Measurements from ENCODE around the gene CHIT1.

CHIT1 gene

DNA sequence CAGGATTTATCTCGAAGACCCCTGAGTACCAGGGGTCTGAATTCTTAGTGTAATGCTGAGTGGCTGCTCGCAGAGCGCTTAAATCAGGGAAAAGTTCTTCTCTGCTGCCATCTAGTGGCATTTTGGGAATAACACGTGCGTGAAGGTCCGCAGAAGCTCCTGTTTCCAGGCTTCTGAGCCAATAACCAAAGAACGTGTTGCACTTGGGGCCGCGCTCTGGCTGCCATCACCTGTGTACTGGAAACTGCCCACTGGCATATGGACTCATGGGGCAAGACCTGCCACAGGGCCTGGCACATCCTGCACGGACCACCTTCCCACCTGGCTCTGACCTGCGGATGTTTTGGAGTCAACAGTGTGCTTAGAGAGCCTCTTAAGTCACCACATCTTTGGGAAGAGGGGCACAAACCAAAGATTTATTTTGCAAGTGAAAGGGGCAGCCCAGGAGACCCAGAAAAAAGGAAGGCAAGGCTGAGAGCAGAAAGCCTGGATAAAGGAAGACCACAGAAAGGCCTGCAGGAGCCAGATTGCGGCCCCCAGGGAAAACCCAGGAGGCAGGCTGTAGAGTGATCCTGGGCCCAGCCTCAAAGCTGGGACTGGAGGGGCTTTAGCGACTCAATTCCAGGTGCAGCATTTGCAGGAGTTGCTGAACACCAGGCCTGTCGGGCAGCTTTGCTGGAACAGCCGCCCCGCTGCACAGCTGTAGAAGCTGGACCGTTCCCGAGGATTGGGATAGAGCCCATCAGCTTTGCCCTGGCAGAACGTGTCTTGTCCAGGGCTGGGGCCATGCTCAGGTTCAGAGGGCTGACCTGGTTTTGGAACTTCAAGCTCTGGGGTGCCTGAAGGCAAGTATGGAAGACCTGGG lies 13.0 kb downstream of the CHIT1 start:
- DNase-seq = peak; percentile 45 to 56

DNA sequence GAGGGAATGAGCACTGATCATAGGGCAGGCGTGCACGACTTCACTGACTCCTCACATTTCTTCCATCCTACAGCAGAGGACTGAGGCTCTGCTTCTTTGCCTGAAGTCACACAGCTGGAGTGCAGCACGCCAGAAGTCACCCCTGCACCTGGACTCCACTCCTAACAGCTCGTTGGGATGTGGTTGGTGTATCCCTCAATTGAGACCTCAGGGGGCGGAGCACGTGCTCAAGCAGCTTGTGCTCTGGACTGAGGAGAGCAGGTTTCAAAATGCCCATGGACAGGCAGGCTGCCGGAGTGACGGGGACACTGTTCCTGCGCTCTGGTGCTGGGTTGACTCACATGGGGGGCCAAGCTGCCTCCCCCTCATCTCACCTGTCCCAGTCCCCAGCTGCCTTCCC lies 13.9 kb downstream of the CHIT1 start:
- DNase-seq = no peak

DNA sequence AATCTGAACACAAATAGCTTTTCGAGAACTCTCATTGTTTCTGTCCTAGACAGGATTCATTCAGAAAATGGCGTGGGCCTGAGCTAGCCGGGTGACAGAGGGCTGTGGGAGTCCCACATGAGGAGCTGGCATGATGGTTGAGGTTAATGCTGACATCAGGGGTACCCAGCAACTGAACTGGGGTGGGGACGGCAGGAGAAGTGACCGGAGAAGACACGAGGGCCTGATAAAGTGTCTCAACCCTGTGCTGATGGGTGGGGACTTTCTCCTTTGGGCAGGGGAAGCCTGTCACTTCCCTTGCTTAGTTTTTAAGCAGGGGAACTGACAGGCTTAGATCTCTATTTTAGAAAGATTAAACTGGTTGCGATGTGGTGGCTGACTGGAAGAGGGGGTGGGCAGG lies 14.6 kb downstream of the CHIT1 start:
- DNase-seq = no peak

DNA sequence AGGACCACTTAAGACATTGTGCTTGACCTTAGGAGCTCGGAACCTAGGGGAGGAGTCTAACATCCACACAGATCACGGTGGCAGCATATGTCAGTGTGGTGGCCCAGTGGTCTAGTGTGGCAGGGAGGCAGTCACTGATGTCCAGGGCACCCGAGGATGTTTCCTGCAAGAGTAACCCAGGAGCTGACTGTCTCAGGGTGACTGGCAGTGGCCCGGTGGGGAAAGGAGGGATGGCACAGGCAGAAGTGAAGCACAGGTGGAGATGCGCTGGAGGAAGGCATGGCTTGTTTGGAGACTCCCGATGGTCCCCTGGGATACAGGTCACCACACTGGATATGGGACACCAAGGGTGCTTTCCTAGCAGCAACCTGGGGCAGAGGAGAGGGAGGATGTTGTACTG lies 16.3 kb downstream of the CHIT1 start:
- no peak for DNase-seq

DNA sequence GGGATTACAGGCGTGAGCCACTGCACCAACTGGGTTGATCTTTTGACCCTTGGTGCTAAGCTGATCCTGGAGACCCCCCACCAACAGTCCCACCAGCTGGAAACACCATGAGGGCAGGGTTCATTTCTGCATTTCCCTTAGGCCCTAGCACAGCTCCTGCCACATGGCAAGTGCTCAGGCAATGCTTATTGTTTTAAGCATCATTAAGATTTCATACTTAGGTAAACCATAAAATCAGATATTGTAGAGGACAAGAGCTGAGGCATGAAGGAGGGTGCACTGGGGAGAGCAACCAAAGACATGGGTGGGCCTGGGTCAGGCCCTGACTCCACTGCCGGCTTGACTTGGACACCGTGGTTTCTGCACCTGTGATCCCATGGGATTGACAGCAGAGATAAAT lies 17.7 kb downstream of the CHIT1 start:
- no peak for DNase-seq

DNA sequence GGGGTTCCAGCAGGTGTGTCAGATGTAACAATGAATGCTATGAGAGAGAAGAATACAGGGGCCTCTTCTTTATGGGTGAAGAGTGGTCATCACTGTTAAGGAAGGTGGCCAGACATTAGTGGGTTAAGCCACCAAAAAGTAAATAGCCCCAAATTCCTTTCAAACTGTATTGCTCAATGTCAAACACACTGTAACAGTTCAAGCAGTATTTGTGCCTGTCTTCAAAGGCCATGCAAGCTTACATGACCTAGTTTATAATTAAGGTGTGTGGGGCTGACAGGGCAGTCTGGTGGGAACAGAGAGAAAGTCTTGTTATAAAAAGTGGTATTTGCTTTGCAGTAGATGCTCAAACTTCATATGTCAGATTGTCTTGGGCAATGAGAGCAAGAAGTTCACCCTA lies 18.5 kb downstream of the CHIT1 start:
- no peak for DNase-seq

DNA sequence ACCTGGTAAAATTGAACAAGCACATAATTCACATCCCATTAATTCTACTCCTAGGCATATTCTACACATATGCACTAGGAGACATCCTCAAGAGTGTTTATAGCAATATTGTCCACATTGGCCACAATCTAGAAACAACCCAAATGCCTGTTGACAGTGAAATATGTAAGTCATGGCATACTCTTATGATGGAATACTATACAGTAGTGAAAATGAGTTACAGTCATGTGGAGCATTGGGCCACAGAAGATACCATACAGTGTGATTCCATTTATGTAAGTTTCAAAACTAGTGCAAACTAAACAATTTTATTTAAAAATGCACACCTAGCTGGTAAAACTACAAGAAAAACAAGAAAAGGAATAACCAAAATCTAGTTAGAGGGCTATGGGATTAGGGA lies 19.1 kb downstream of the CHIT1 start:
- DNase-seq = no peak

DNA sequence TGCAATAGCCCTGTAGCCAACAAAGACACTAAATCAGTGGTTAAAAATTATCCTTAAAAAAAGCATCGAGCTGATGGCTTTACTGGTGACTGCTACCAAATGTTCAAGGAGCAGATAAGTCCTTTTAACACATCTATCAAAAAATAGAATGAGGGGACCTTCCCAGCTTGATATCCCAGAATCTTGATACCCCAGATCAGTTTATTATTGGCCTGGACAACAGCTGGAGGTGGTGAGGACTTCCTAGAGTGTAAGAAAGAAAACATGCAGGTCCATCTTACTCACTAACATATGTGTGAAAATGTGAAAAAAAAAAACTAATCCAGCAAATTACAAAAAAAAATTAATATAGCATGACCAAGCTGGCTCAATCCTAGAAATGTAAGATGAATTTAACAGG lies 21.3 kb downstream of the CHIT1 start:
- no peak for DNase-seq

DNA sequence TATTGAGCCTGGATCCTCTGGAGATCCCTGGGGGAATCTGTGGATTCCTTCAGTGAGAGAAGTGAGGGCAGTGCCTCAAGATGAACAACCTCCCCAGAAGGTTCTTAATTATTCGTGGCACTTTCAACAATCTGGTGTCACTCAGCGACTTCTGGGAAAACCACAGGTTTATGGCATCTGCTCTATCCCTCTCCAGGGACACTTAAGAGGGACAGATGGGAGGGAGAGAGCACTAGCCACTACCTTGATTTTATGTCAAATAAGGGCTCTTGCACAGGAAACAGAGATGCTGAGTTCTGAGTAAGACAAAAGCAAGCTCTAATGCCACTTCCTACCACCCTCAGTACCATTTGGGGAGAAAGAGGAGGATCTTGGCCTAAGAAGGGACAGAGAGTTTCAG lies 21.7 kb downstream of the CHIT1 start:
- no peak for DNase-seq

DNA sequence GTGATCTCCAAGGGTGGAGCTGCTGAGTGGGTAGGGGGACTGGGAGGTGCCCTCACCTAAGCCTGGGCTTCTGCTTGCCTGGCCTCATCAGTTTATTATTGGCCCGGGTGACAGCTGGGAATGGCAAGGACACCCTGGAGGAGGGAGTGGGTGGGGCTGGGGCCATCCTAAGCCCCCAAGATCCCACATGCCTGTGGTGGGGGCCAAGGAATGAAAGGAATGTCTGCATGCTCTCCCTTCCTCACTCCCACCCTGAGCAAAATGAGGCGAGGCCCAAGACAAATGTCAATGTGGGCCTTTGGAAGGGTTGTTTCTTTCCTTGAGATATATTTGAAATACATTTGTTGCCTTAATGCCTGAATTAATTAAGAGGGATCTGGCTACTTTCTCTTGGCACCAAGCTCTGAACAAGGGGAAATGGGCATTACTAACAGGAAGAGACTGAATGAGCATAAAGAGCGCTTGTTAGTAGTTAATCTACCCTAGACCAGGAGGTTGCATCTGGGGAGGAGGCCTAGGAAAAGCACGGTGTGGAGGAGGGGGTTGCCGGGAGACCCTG lies 23.3 kb downstream of the CHIT1 start:
- no peak for DNase-seq

DNA sequence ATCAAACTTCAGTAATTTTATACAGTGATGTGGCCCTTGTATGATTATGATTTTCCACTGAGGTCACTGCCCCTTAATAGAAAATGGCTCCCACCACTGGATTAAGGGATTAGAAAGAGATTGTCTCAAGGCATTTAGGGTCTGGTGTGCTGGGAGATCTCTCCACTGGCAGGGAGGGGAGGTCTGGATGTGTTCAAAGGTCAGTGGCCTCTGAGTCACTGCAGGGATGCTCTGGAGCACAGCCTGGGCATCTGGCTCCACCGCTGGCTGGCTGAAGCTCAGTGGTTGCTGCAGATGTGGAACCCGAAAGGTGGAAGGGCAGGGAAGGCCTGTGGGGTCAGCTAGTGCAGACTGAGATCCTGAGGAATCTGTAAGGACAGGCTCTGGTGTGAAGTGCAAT lies 24.7 kb downstream of the CHIT1 start:
- DNase-seq = no peak

DNA sequence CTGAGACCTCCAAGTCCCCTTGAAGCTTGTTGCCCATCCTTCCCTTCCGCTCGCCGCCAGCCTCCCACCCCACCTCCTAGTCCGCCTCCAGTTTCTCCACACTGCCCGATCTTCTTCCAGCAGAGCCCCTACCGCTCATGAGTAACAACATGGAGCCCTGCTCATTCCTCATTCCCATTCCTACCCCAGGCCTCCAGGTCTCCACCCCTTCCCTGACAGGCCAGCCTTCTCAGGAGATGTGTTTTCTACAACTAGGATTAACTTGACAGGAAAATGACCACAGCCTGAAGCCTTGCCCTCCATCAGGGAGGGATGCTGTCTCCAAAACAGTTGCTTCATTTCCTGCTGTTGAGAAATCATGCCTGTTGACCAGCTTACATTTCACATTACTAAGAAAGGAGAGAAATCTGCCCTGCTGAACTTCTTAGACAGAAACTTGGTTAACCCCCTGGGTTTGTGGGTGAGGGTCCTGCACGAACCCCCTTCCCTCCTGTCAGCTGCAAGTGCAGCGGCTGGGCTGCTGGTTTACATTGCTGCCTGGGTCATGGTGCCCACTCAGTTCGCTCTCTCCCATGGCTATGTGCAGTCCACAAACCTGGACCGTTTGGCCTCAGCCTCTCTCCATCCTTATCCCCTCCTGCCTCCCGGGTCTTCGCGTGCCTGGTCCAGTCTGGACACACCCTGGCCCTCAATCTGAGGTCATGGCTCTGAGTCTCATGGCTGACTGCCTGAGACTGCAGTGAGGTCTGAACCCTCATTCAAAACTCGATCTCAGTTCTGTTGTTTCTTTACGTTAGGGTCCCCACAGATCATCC lies 26.8 kb downstream of the CHIT1 start:
- DNase-seq = no peak

DNA sequence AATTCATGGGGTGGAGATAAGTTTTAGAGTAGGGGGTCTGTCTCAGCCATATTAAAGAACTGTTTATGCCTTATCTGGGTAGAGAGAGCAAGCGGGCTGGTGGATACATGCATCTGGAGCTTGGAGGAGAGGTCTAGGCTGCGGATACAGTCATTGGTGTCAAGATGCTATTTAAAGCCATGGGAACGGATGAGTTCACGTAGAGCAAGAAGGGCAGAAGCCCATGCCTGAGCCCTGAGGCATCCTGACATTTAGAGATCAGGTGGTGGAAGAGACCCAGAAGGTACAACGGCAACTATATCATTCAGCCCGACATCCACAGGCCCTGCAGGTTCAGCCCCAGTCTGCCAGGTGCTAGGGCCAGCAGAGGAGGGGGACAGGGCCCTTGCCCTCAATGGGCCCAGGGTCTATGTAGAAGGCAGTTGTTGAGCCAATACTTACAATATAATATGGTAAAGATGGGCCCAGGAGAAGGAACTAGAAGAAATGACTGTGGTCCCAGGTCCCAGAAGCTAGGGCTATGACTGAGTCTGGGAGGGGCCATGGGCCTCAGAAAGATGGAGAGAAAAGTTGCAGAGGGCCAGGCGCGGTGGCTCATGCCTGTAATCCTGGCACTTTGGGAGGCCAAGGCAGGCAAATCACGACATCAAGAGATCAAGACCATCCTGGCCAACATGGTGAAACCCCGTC lies 27.8 kb downstream of the CHIT1 start:
- DNase-seq = no peak

DNA sequence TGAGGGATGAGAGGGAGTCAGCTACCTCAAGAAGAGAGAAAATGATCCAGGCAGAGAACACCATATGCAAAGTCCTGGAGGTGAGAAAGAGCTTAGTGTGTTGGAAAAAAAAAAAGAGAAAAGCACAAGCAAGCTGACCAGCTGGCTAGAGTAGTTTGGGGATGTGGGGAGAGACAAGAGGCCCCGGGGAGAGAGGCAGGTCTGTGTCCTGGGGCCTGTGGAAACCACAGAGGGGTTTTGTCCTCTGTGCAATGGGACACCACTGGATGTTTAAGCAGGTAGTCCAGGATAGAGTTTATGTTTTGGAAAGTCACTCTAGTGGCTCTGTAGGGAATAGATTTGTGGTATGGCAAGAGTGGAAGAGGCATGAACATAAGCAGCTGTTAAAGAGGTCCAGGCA lies 28.6 kb downstream of the CHIT1 start:
- no peak for DNase-seq

DNA sequence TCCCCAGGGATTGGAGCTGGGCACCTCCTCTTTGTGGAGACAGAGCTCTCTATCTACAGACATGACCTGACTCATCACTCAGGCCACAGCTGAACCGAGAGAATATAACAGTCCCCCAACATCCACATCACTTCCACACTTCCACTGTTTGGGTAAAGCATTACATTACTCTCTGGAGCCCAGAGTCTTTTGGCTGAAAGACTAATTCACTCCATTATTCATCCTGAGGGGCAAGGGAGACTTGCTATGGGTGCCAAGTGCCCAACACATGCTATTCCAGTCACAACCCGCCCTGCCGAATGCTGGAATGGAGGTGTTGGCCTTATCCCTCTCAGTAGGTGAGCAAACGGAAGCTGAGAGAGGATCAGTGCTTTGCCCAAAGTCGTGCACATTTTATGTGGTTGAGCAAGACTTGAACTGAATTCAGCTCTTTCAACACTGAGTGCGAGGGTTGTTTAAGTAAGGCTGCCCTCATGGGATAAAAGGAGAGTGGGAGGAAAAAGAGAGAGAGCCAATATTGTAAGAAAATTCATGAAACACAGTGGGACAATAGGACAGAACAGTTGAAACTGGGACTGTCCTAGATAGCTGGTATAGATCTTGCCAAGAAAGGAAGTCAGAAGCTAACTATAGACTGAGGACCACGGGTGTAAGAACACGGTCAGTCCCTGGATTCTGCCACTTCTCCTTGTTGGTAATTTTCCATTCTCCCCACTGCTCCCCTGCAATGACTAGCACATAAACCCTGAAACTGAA lies 29.5 kb downstream of the CHIT1 start:
- no peak for DNase-seq

DNA sequence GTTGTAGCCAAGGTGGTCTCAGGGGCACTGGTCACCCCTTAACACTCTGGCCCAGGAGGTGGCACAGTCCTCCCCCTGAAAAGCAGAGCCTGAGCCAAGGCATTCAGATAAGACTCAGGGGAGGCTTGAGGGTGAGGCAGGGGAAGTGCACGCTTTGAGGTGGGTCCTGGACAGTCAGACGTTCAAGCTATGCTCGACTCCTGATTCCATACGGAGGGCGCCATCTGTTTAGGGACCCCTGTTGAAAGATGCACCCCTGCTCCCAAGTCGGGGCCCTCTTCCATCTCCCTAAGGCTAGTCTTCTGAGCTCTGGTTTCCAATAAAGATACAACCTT lies 30.0 kb downstream of the CHIT1 start:
- no peak for DNase-seq

DNA sequence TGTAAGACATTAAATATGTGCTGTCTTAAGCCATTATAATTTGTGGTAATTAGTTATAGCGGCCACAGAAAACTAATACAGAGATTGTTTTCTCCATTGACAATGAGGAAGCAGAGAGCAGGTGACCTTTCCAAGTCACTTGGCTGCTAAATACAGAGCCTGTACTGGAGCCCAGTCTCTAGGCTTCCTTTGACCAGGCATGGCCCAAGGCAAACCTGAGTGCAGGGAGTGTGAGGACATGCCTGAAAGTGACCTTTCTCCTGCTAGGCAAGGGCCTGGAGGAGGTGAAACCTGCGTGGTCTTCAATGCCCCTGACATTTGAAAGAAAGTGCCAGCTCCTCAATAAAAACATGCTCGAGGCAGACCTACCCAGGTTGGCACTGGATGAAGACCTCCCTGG lies 30.5 kb downstream of the CHIT1 start:
- DNase-seq = no peak

DNA sequence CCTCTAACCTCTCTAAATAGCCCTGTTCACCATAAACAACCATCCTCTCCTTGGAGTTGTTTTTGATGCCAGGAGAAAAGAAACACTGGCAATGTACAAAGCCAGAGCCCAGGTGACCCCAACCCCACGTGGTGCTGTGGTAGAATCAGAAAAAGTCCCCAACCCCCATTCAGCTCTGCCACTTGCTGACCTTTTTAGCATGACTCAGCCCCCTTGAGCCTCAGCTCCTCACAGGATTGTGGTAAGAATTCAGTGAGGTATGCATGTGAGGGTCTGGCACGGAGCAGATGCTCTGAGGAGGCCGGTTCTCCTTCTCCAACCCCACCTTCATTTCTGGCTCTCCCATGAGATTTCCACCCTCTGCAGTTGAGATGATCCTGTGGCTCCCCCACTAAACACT lies 31.8 kb downstream of the CHIT1 start:
- no peak for DNase-seq

DNA sequence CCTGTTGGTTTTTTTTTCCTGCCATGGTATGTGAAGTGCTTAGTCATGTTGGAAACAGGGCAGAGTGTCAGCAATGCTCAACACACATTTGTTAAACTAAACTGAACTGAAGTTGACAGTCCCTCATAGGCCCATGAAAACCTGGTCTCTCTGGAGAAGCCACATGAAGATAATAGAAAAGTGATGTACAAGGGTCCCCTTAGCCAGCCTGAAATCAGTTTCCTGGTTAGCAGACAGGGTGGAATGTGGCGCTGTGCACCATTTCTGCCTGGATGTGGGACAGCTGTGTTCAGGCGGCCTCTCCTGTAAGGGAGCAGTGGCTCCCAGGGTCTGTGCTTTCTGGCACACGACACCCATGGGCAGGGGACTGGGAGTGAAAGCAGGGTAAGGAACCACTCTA lies 33.1 kb downstream of the CHIT1 start:
- DNase-seq = no peak

DNA sequence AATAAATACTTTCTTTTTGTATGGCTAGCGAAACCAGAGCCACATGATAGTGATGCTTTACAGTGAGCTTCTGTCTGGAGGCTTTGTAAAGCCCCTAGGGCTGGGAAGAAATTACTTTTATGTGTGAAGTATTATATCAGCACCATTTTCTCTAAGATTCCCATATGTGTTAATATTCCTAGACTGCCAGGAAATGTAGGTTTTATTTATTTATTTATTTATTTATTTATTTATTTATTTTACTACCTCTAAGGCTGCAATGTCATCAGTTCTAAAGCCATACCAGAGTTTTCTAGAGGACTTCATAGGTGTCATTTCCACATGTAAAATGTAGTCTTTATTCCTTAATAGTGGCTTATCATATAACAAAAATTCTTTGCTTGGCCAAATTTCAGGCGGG lies 38.5 kb downstream of the CHIT1 start:
- no peak for DNase-seq

DNA sequence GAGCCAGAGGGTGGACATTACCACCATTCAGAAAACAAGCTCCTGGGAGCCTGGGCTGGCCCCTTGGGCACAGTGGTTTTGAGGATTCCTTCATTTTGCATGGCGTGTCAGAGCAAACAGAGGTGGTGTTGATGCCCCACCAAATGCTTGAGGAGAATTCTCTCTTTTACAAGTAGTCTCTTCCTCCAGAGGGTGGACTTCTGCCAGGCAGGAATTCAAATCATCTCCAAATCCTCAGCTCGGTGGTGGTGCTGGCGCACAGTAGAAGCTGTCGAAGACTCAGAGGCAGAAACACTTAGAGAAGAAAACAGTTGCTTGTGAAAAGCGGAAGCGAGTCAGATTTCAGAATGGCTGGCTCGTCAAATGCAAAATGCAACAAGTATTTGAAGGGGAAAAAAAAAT lies 39.5 kb downstream of the CHIT1 start:
- DNase-seq = no peak

DNA sequence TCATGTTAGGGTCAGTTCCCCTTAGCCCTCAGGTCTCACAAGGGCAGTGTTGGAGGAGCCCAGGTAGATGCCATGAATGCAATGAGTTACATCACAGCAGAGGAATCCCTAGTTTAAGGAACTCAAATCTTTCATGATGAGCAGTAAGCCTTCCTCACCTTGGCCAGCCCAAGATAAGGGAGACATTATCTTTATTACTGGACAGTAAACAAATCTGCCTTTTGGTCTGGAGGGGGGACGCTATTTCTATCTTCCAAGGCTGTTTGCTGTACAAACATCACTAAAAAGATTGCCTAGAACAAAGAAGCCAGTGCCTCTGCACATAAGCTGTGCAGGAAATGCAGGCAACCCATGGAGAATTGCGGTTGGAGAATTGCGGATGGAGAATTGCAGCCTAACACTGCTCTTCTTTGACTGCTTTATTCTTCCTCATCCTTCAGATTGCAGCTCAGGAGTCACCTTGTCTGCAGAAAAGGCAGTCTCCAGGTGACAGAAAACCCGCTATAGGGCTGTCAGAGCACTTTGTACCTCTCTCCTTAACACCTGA lies 40.7 kb downstream of the CHIT1 start:
- DNase-seq = no peak

All from activated CD4-positive, alpha-beta T cell treated with anti-CD3 and anti-CD28 coated beads, Interleukin-2, amount 50 U/mL, for 48 hours (primary cell).